MCF 10A (cell line): ENCODE data around the gene OR10A2. TPM values are rescaled to one million over a fixed set of nuclear protein-coding genes. Genes with fewer than 3 reads are reported as not detected.
"Not testable (repeated sequence)": the region's sequence is repeated elsewhere in the genome, so short reads cannot be mapped to it uniquely, and the experiment has no call there.

Source experiments
- BruUV-seq: library from RNA; stranded (reverse); fragments of 400-500 nt; replicated peaks from 2 replicates; lab custom pipeline; 2021; lab: Mats Ljungman, UMichigan
- CTCF ChIA-PET: fragments of 300-600 bp; sonication (Branson Sonifier 250); formaldehyde crosslinking; extraction: SDS; loops from one replicate; lab custom pipeline; 2021; ENCODE audit warnings: antibody characterized with exemption, inconsistent platforms; lab: Yijun Ruan, JAX
- POLR2A ChIA-PET: fragments of 300-600, 350-650 bp; sonication (Branson Sonifier 250); formaldehyde crosslinking; extraction: SDS; loops from one replicate; lab custom pipeline; 2020; ENCODE audit warnings: antibody characterized with exemption, inconsistent platforms; lab: Yijun Ruan, JAX
- DNase-seq: peaks from one replicate; pipeline ENCODE4 v3.0.0-alpha.2; 2018; ENCODE audit not compliant: unreplicated experiment
- H3K27ac Mint-ChIP-seq: one replicate; pipeline ENCODE4 v1.8.0; 2022; ENCODE audit warnings: mild to moderate bottlenecking, low read depth, mixed read lengths; ENCODE audit not compliant: unreplicated experiment
- H3K27me3 Mint-ChIP-seq: one replicate; pipeline ENCODE4 v1.8.0; 2022; ENCODE audit warnings: mixed read lengths; ENCODE audit not compliant: insufficient read depth, unreplicated experiment
- H3K36me3 Mint-ChIP-seq: one replicate; pipeline ENCODE4 v1.8.0; 2022; ENCODE audit warnings: mild to moderate bottlenecking, moderate library complexity, mixed read lengths; ENCODE audit not compliant: insufficient read depth, unreplicated experiment
- H3K4me1 Mint-ChIP-seq: one replicate; pipeline ENCODE4 v1.8.0; 2022; ENCODE audit warnings: mixed read lengths; ENCODE audit not compliant: insufficient read depth, unreplicated experiment
- H3K4me3 Mint-ChIP-seq: one replicate; pipeline ENCODE4 v1.8.0; 2022; ENCODE audit warnings: mild to moderate bottlenecking, moderate library complexity, mixed read lengths; ENCODE audit not compliant: unreplicated experiment
- H3K9me3 Mint-ChIP-seq: one replicate; pipeline ENCODE4 v1.8.0; 2022; ENCODE audit warnings: mixed read lengths; ENCODE audit not compliant: unreplicated experiment
- CTCF ChIP-seq: fragments of 200-600 bp; IDR thresholded peaks from one replicate; pipeline ENCODE4 v1.8.0; 2022; ENCODE audit warnings: antibody characterized with exemption, mild to moderate bottlenecking; ENCODE audit not compliant: unreplicated experiment
- intact Hi-C: fragments of 100-400 bp; cut with micrococcal nuclease; formaldehyde crosslinking; loops from 2 replicates; pipeline ENCODE4 v1.14.1; 2022
- total RNA-seq: library from RNA; stranded (reverse); gene quantifications from 2 replicates; pipeline ENCODE4 v1.2.3, GENCODE V29; 2022

Gene OR10A2
- total RNA-seq, 1 experiment from 2014 or later: not detected

GRCh38 chr11:6845383-6845782 lies 17.5 kb upstream of the OR10A2 start, which contains the start of gene OR10A5:
OR10A5 (plus strand) TSS chr11:6845683; CDS start chr11:6845683, 0 bp downstream.
- Mint-ChIP-seq H3K4me1 (no peaks in the 10 kb centered on the region), H3K27me3 (no peaks in the 10 kb centered on the region), H3K4me3 (no peak within 1 kb of the TSS), H3K9me3 (peaks cover 9% of the 10 kb centered on the region), H3K27ac (no peak within 1 kb of the TSS), H3K36me3 (no peaks in the 10 kb centered on the region)
- intact Hi-C loops: no loop called here
- TF ChIP-seq CTCF: no peak
- ChIA-PET POLR2A (no interaction called here), CTCF (interaction anchor here (1.2 to 1.8 kb wide), 2 partner anchors 33 to 40 kb away, joined by 4 read pairs; no protein-coding TSS in a partner anchor)
- no peak for DNase-seq
- BruUV-seq: no TSS peak

- POLR2A ChIA-PET: no interaction called here
- TF ChIP-seq CTCF: no peak
- H3K4me1 Mint-ChIP-seq: no peaks in the 10 kb centered on the region
- H3K36me3 Mint-ChIP-seq: no peaks in the 10 kb centered on the region
- intact Hi-C loops: no loop called here
- BruUV-seq: no TSS peak
- no peak for DNase-seq
- peaks cover 12% of the 10 kb centered on the region for H3K9me3 Mint-ChIP-seq
- CTCF ChIA-PET: interaction anchor here (1.4 kb wide), 1 partner anchor 11 kb away, joined by 3 read pairs; no protein-coding TSS in a partner anchor
- H3K4me3 Mint-ChIP-seq: no peak overlapping the region
- H3K27me3 Mint-ChIP-seq: no peaks in the 10 kb centered on the region
- H3K27ac Mint-ChIP-seq: no peak overlapping the region
These were observed 12.3 kb upstream of the OR10A2 start for GRCh38 chr11:6850526-6850925.

- H3K36me3 Mint-ChIP-seq, H3K9me3 Mint-ChIP-seq, BruUV-seq, H3K27ac Mint-ChIP-seq, H3K27me3 Mint-ChIP-seq, intact Hi-C loops, H3K4me3 Mint-ChIP-seq, DNase-seq: not testable (repeated sequence)
- peaks cover 15% of the 10 kb centered on the region for H3K4me1 Mint-ChIP-seq
- POLR2A ChIA-PET: interaction anchor here (1.7 kb wide), 1 partner anchor 72 kb away, joined by 6 read pairs; the partner anchor contains the start of gene ZNF215
- CTCF ChIA-PET: interaction anchor here (0.6 to 1.3 kb wide), 3 partner anchors 21 to 932 kb away, joined by 3 read pairs; no protein-coding TSS in a partner anchor
These were observed 8.1 kb upstream of the OR10A2 start for GRCh38 chr11:6854801-6855200.

GRCh38 chr11:6855971-6856541 lies 6.8 kb upstream of the OR10A2 start:
- H3K36me3 Mint-ChIP-seq: no peaks in the 10 kb centered on the region
- ChIA-PET POLR2A (interaction anchor here (0.6 to 1.7 kb wide), 2 partner anchors 44 to 71 kb away, joined by 3 to 6 read pairs; partner anchors contain the start of gene ZNF215), CTCF (interaction anchor here (0.6 to 1.4 kb wide), 3 partner anchors 44 to 655 kb away, joined by 3 to 8 read pairs (median 3); no protein-coding TSS in a partner anchor)
- BruUV-seq: no TSS peak
- no peak overlapping the region for H3K4me3 Mint-ChIP-seq
- H3K9me3 Mint-ChIP-seq: no peaks in the 10 kb centered on the region
- H3K27me3 Mint-ChIP-seq: no peaks in the 10 kb centered on the region
- H3K4me1 Mint-ChIP-seq: peaks cover 15% of the 10 kb centered on the region
- intact Hi-C loops: no loop called here
- H3K27ac Mint-ChIP-seq: no peak overlapping the region
- TF ChIP-seq CTCF: no peak
- peak; percentile 70 for DNase-seq
